HEK293T (cell line): ENCODE data around the gene GRIK4.

ENCODE experiments used
- CTCF ChIA-PET: fragments of 350-600 bp; formaldehyde crosslinking; extraction: SDS; loops from one replicate; lab custom pipeline; 2021; ENCODE audit warnings: antibody characterized with exemption, inconsistent platforms; lab: Yijun Ruan, JAX
- POLR2A ChIA-PET: fragments of 350-600 bp; formaldehyde crosslinking; extraction: SDS; loops from one replicate; lab custom pipeline; 2020; ENCODE audit warnings: antibody characterized with exemption, inconsistent platforms; lab: Yijun Ruan, JAX
- DNase-seq: peaks from one replicate; pipeline ENCODE4 v3.0.0; 2012; ENCODE audit warnings: mixed read lengths; ENCODE audit errors: extremely low spot score
- ARNT ChIP-seq: fragments of 450-650 bp; IDR thresholded peaks from 2 replicates; pipeline ENCODE4 v1.6.1; 2017; ENCODE audit warnings: mild to moderate bottlenecking
- BHLHE40 ChIP-seq: fragments of 450-650 bp; IDR thresholded peaks from 2 replicates; pipeline ENCODE4 v1.6.1; 2016; ENCODE audit warnings: mild to moderate bottlenecking, moderate library complexity, borderline replicate concordance
- CTBP1 ChIP-seq: fragments of 450-650 bp; IDR thresholded peaks from 2 replicates; pipeline ENCODE4 v1.6.1; 2016; ENCODE audit warnings: borderline replicate concordance
- ELF4 ChIP-seq: fragments of 450-650 bp; IDR thresholded peaks from 2 replicates; pipeline ENCODE4 v1.6.1; 2017; ENCODE audit warnings: antibody characterized with exemption
- FOXA1 ChIP-seq: fragments of 450-650 bp; IDR thresholded peaks from 2 replicates; pipeline ENCODE4 v1.6.1; 2016; ENCODE audit warnings: mild to moderate bottlenecking
- FOXK2 ChIP-seq: fragments of 450-650 bp; IDR thresholded peaks from 2 replicates; pipeline ENCODE4 v1.6.1; 2016; ENCODE audit warnings: mild to moderate bottlenecking
- FOXM1 ChIP-seq: fragments of 450-650 bp; IDR thresholded peaks from 2 replicates; pipeline ENCODE4 v1.6.1; 2017; ENCODE audit warnings: mild to moderate bottlenecking, borderline replicate concordance
- HDGF ChIP-seq: fragments of 450-650 bp; IDR thresholded peaks from 2 replicates; pipeline ENCODE4 v1.6.1; 2017; ENCODE audit warnings: antibody characterized with exemption, borderline replicate concordance
- L3MBTL2 ChIP-seq: fragments of 450-650 bp; conservative IDR thresholded peaks from 2 replicates; pipeline ENCODE4 v1.6.1; 2016; ENCODE audit warnings: mild to moderate bottlenecking
- LEF1 ChIP-seq: fragments of 450-650 bp; IDR thresholded peaks from 2 replicates; pipeline ENCODE4 v1.6.1; 2017; ENCODE audit warnings: mild to moderate bottlenecking, borderline replicate concordance
- NFRKB ChIP-seq: fragments of 450-650 bp; IDR thresholded peaks from 2 replicates; pipeline ENCODE4 v1.6.1; 2016; ENCODE audit warnings: mild to moderate bottlenecking, moderate library complexity
- SP1 ChIP-seq: fragments of 450-650 bp; IDR thresholded peaks from 2 replicates; pipeline ENCODE4 v1.6.1; 2017
- SUZ12 ChIP-seq: fragments of 450-650 bp; IDR thresholded peaks from 2 replicates; pipeline ENCODE4 v1.6.1; 2016; ENCODE audit warnings: mild to moderate bottlenecking
- TARDBP ChIP-seq: fragments of 450-650 bp; IDR thresholded peaks from 2 replicates; pipeline ENCODE4 v1.6.1; 2016
- ZNF384 ChIP-seq: fragments of 450-650 bp; IDR thresholded peaks from 2 replicates; pipeline ENCODE4 v1.6.1; 2016
- TF ChIP-seq, protein P1 (sequence below): fragments of 450-650 bp; IDR thresholded peaks from 2 replicates; pipeline ENCODE4 v1.6.1; 2016

The GRIK4 gene

DNA sequence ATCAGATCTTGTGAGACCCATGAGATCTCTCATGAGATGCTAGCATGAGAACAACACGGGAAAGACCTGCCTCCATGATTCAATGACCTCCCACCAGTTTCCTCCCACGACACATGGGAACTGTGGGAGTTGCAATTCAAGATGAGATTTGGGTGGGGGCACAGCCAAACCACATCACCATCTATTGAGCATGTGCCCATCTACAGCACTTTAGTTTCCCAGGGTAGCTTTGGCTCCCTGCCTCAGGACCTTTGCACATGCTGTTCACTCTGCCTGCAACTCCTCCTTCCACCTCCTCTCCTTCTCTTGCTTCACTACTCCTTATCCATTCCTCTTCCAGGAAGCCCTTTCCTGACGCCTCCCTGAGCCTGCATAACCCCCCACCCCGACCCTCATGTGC is 17.2 kb downstream of the GRIK4 start:
- TF ChIP-seq FOXK2 (no peak), NFRKB (no peak), FOXA1 (no peak), BHLHE40 (no peak), FOXM1 (no peak), L3MBTL2 (no peak), LEF1 (no peak), ELF4 (no peak), SUZ12 (no peak), HDGF (no peak), CTBP1 (no peak), ARNT (no peak), SP1 (no peak), ZNF384 (no peak), TARDBP (no peak)
- TF ChIP-seq, protein P1, sequence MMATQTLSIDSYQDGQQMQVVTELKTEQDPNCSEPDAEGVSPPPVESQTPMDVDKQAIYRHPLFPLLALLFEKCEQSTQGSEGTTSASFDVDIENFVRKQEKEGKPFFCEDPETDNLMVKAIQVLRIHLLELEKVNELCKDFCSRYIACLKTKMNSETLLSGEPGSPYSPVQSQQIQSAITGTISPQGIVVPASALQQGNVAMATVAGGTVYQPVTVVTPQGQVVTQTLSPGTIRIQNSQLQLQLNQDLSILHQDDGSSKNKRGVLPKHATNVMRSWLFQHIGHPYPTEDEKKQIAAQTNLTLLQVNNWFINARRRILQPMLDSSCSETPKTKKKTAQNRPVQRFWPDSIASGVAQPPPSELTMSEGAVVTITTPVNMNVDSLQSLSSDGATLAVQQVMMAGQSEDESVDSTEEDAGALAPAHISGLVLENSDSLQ, result no peak
- ChIA-PET POLR2A (no interaction called here), CTCF (no interaction called here)
- DNase-seq, result no peak

DNA sequence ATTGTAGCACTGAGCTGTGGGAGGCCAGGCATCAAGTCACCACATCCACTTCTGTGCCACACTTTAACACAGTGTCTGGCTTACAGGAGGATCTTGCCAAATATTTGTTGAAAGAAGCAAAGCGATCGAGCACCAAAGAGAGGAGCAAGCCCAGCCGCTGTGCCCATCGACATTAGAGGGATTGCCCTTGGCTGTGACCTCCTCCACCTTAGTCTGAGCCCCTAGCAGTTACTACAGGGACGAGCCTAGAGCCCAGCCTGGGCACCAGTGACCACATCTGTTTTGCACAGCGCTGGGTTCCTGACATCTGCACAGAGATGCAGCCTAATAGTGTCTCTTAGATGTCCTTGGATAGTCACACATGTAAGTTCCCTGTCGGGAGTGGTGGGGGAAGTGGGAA is 17.7 kb downstream of the GRIK4 start:
- no peak for DNase-seq
- TF ChIP-seq LEF1 (no peak), TARDBP (no peak), SP1 (no peak), BHLHE40 (no peak), ELF4 (no peak), HDGF (no peak), SUZ12 (no peak), ARNT (no peak), L3MBTL2 (no peak), CTBP1 (no peak), FOXK2 (no peak), FOXM1 (no peak), FOXA1 (no peak), NFRKB (no peak)
- TF ChIP-seq, protein P1, result no peak
- ChIA-PET CTCF (no interaction called here), POLR2A (interaction anchor here (0.7 kb wide), 1 partner anchor 344 kb away, joined by 3 read pairs; no protein-coding TSS in a partner anchor)

GRCh38 chr11:120529911-120530310 is 18.4 kb downstream of the GRIK4 start:
- CTCF ChIA-PET, result no interaction called here
- TF ChIP-seq ARNT (no peak), ELF4 (no peak), CTBP1 (no peak), L3MBTL2 (no peak), SUZ12 (no peak), ZNF384 (no peak), NFRKB (no peak), BHLHE40 (no peak), FOXA1 (no peak), HDGF (no peak), FOXM1 (no peak), FOXK2 (no peak), SP1 (no peak), TARDBP (no peak), LEF1 (no peak)
- TF ChIP-seq, protein P1, result no peak
- no peak for DNase-seq
- POLR2A ChIA-PET, result interaction anchor here (0.7 kb wide), 1 partner anchor 344 kb away, joined by 3 read pairs; no protein-coding TSS in a partner anchor

GRCh38 chr11:120532082-120532831 is 20.7 kb downstream of the GRIK4 start:
- CTCF ChIA-PET, result no interaction called here
- no peak for DNase-seq
- TF ChIP-seq SP1 (no peak), NFRKB (no peak), FOXM1 (no peak), ZNF384 (no peak), CTBP1 (no peak), ELF4 (no peak), LEF1 (no peak), HDGF (no peak), FOXA1 (no peak), TARDBP (no peak), L3MBTL2 (no peak), FOXK2 (no peak), SUZ12 (no peak), ARNT (no peak), BHLHE40 (no peak)
- TF ChIP-seq, protein P1, result no peak
- POLR2A ChIA-PET, result no interaction called here

GRCh38 chr11:120532832-120533196 is 21.3 kb downstream of the GRIK4 start:
- DNase-seq, result no peak
- TF ChIP-seq SP1, result no peak
- TF ChIP-seq FOXM1, result no peak
- TF ChIP-seq FOXA1, result no peak
- TF ChIP-seq CTBP1, result no peak
- no peak for TF ChIP-seq ELF4
- ChIA-PET CTCF (interaction anchor here (1.0 kb wide), 1 partner anchor 12 kb away, joined by 3 read pairs; no protein-coding TSS in a partner anchor), POLR2A (no interaction called here)
